OCI-LY7 (cell line): ENCODE data around the gene VEGFC.

Source experiments
- CTCF ChIP-seq: fragments of 200-600 bp; sonication (generic); conservative IDR thresholded peaks from 2 replicates; pipeline ENCODE4 v1.5.1; 2014; ENCODE audit warnings: mild to moderate bottlenecking, antibody characterized with exemption, low read length, moderate library complexity, mixed read lengths
- EZH2phosphoT487 ChIP-seq: fragments of 200-600 bp; sonication (generic); IDR thresholded peaks from 2 replicates; pipeline ENCODE4 v1.6.1; 2018; ENCODE audit warnings: low read depth, borderline replicate concordance, mild to moderate bottlenecking, mixed run types, antibody characterized with exemption, low read length, moderate library complexity, mixed read lengths

GRCh38 chr4:176638992-176639391 lies 153.7 kb downstream of the VEGFC start:
- TF ChIP-seq CTCF, result no peak
- no peak for TF ChIP-seq EZH2phosphoT487
